ENCODE measurements around the gene CDK8.

Gene CDK8

GRCh38 chr13:26440111-26440510, 186.2 kb downstream of the CDK8 start:
- DNase-seq (ENCODE audit: low read depth): no peak
- H3K4me3 ChIP-seq (ENCODE audit: control insufficient read depth, low read depth, low read length): no peak overlapping the region
- TF ChIP-seq CTCF (conservative IDR thresholded peaks at IDR 0.05; ENCODE audit: control insufficient read depth, insufficient read depth, low read depth, low read length): no peak

- DNase-seq (ENCODE audit: low read depth): no peak
- no peak for TF ChIP-seq CTCF (conservative IDR thresholded peaks at IDR 0.05; ENCODE audit: control insufficient read depth, insufficient read depth, low read depth, low read length)
- no peak overlapping the region for H3K4me3 ChIP-seq (ENCODE audit: control insufficient read depth, low read depth, low read length)
These were observed 187.5 kb downstream of the CDK8 start for GRCh38 chr13:26441476-26441875.

GRCh38 chr13:26442541-26442940, 188.6 kb downstream of the CDK8 start:
- DNase-seq (ENCODE audit: low read depth): peak; percentile 22
- TF ChIP-seq CTCF (conservative IDR thresholded peaks at IDR 0.05; ENCODE audit: control insufficient read depth, insufficient read depth, low read depth, low read length): no peak

GRCh38 chr13:26445092-26445491, 191.2 kb downstream of the CDK8 start:
- no peak for DNase-seq (ENCODE audit: low read depth)
- H3K4me3 ChIP-seq (ENCODE audit: control insufficient read depth, low read depth, low read length): no peak overlapping the region
- no peak for TF ChIP-seq CTCF (conservative IDR thresholded peaks at IDR 0.05; ENCODE audit: control insufficient read depth, insufficient read depth, low read depth, low read length)

More at GRCh38 chr13:26442541-26442940, 188.6 kb downstream of the CDK8 start:
- H3K4me3 ChIP-seq (ENCODE audit: control insufficient read depth, low read depth, low read length): no peak overlapping the region

GRCh38 chr13:26446751-26447150, 192.8 kb downstream of the CDK8 start:
- no peak overlapping the region for H3K4me3 ChIP-seq (ENCODE audit: control insufficient read depth, low read depth, low read length)
- DNase-seq (ENCODE audit: low read depth): no peak
- TF ChIP-seq CTCF (conservative IDR thresholded peaks at IDR 0.05; ENCODE audit: control insufficient read depth, insufficient read depth, low read depth, low read length): no peak

- no peak for TF ChIP-seq CTCF (conservative IDR thresholded peaks at IDR 0.05; ENCODE audit: control insufficient read depth, insufficient read depth, low read depth, low read length)
- H3K4me3 ChIP-seq (ENCODE audit: control insufficient read depth, low read depth, low read length): no peak overlapping the region
- DNase-seq (ENCODE audit: low read depth): peak; percentile 2
These were observed 194.1 kb downstream of the CDK8 start for GRCh38 chr13:26448032-26448431.
